CD4-positive, alpha-beta T cell (primary cell): ENCODE data around the gene TMEM207. TPM values are rescaled to one million over a fixed set of nuclear protein-coding genes. Genes with fewer than 3 reads are reported as not detected.

Source experiments
- ATAC-seq: fragments of 200-7000 bp; cut with Tn5 transposase; one replicate; pipeline ENCODE4 v1.10.0; 2022; ENCODE audit warnings: mild to moderate bottlenecking; ENCODE audit not compliant: poor library complexity
- CTCF ChIA-PET: fragments of 350-600 bp; sonication (Branson Sonifier 250); formaldehyde crosslinking; loops from one replicate; lab custom pipeline; 2021; ENCODE audit warnings: antibody characterized with exemption, inconsistent platforms; lab: Charles Lee
- POLR2A ChIA-PET: fragments of 350-600 bp; sonication (Branson Sonifier 250); formaldehyde crosslinking; loops from one replicate; lab custom pipeline; 2021; ENCODE audit warnings: antibody characterized with exemption, inconsistent platforms; lab: Charles Lee
- DNase-seq, 14 experiments: peaks; one replicate each; pipeline ENCODE4 v3.0.0-alpha.2; 2013 to 2020; ENCODE audit warnings: mixed read lengths in 2 of 14
- H3K27ac ChIP-seq, 2 donors: one replicate each; pipeline versions ENCODE4 v1.5.1 to v1.7.0; 2013; ENCODE audit warnings: low read length in 2 of 2, low read depth in 1 of 2, mild to moderate bottlenecking in 1 of 2
- H3K27me3 ChIP-seq, 2 experiments: 1 replicate in 1 of 2; 2 replicates in 1 of 2; pipeline versions ENCODE4 v1.6.1 to v1.7.0; 2013; ENCODE audit warnings: low read length in 2 of 2, control low read depth in 1 of 2, mild to moderate bottlenecking in 1 of 2, moderate library complexity in 1 of 2; ENCODE audit not compliant: insufficient read depth in 2 of 2, control insufficient read depth in 1 of 2
- H3K36me3 ChIP-seq: one replicate; pipeline ENCODE4 v1.6.1; 2013; ENCODE audit warnings: low read length, control low read depth; ENCODE audit not compliant: insufficient read depth
- H3K4me1 ChIP-seq: one replicate; pipeline ENCODE4 v1.6.1; 2013; ENCODE audit warnings: low read length, control low read depth; ENCODE audit not compliant: insufficient read depth
- H3K4me3 ChIP-seq: one replicate; pipeline ENCODE4 v1.5.1; 2013; ENCODE audit warnings: mild to moderate bottlenecking, low read length, moderate library complexity
- H3K9me3 ChIP-seq, 2 experiments: 1 replicate in 1 of 2; 2 replicates in 1 of 2; pipeline versions ENCODE4 v1.6.1 to v1.7.0; 2013; ENCODE audit warnings: low read length in 2 of 2, mild to moderate bottlenecking in 2 of 2, control low read depth in 1 of 2, moderate library complexity in 1 of 2; ENCODE audit not compliant: control insufficient read depth in 1 of 2, insufficient read depth in 1 of 2
- H3K27ac Mint-ChIP-seq: one replicate; pipeline ENCODE4 v1.8.0; 2020; ENCODE audit warnings: mixed read lengths
- H3K27me3 Mint-ChIP-seq: one replicate; pipeline ENCODE4 v1.8.0; 2021; ENCODE audit warnings: mixed read lengths
- H3K36me3 Mint-ChIP-seq: one replicate; pipeline ENCODE4 v1.8.0; 2021; ENCODE audit warnings: low read depth, mixed read lengths
- H3K4me1 Mint-ChIP-seq: one replicate; pipeline ENCODE4 v1.8.0; 2021; ENCODE audit warnings: low read depth, mixed read lengths
- H3K4me3 Mint-ChIP-seq: one replicate; pipeline ENCODE4 v1.8.0; 2020; ENCODE audit warnings: mild to moderate bottlenecking, mixed read lengths
- H3K9me3 Mint-ChIP-seq: one replicate; pipeline ENCODE4 v1.8.0; 2020; ENCODE audit warnings: mixed read lengths
- CTCF ChIP-seq: fragments of 200-600 bp; IDR thresholded peaks from one replicate; pipeline ENCODE4 v1.8.0; 2022; ENCODE audit warnings: antibody characterized with exemption, mild to moderate bottlenecking
- intact Hi-C, 2 experiments: fragments of 100-400 bp; cut with DNase I in 1 of 2; cut with micrococcal nuclease in 1 of 2; formaldehyde crosslinking; loops; one replicate each; pipeline versions ENCODE4 v1.15.1 to v1.9.0; 2023 to 2025; cut with DNase I, micrococcal nuclease
- total RNA-seq, 174 experiments: library from RNA in 2 of 174; stranded (reverse) in 2 of 174; gene quantifications; one replicate each; pipeline ENCODE4 v1.2.3 and lab custom pipeline; 2021 to 2026

The TMEM207 gene
- total RNA-seq, 2 experiments from 2014 or later: not detected

GRCh38 chr3:190380184-190380583 lies 69.5 kb downstream of the TMEM207 start:
- intact Hi-C loops: no loop called here
- H3K27ac Mint-ChIP-seq: no peak overlapping the region
- H3K4me3 ChIP-seq: no peak overlapping the region
- H3K9me3 Mint-ChIP-seq: no peaks in the 10 kb centered on the region
- peaks cover 25% of the 10 kb centered on the region for H3K27me3 Mint-ChIP-seq
- H3K27ac ChIP-seq: no peak overlapping the region
- CTCF ChIA-PET: no interaction called here
- H3K4me1 Mint-ChIP-seq: no peaks in the 10 kb centered on the region
- no peak for ATAC-seq
- peaks cover 0 to 3% of the 10 kb centered on the region in 2 experiments for H3K27me3 ChIP-seq
- no peak overlapping the region for H3K4me3 Mint-ChIP-seq
- no peak for TF ChIP-seq CTCF
- no peaks in the 10 kb centered on the region for H3K36me3 ChIP-seq
- no peaks in the 10 kb centered on the region for H3K9me3 ChIP-seq
- no peaks in the 10 kb centered on the region for H3K36me3 Mint-ChIP-seq
- no peaks in the 10 kb centered on the region for H3K4me1 ChIP-seq
- POLR2A ChIA-PET: no interaction called here
- no peak for DNase-seq

Other genes starting within 250 kb of the TMEM207 start
- under 1 TPM; 0.80 to 0.95 TPM for gene CLDN1, start 127.5 kb downstream of the TMEM207 start, total RNA-seq
- not detected for gene CLDN16, start 61.7 kb downstream of the TMEM207 start, total RNA-seq
- 10 to 100 TPM; 13.7 to 14.7 TPM for gene IL1RAP, start 64.2 kb upstream of the TMEM207 start, total RNA-seq